ENCODE measurements around the gene NEXN.

- no peak for TF ChIP-seq CTCF (IDR thresholded peaks at IDR 0.05 in 2 of 3, conservative IDR thresholded peaks at IDR 0.05 in 1 of 3; ENCODE audit: borderline replicate concordance in 1 of 3, insufficient read depth in 1 of 3, low read depth in 2 of 3, low read length in 2 of 3)
- no peak for TF ChIP-seq POLR2A (IDR thresholded peaks at IDR 0.05; ENCODE audit: borderline replicate concordance, extremely low read depth, insufficient read depth, insufficient read length)
- TF ChIP-seq EZH2 (IDR thresholded peaks at IDR 0.05): no peak
- TF ChIP-seq REST (IDR thresholded peaks at IDR 0.05; ENCODE audit: low read depth): no peak
- no peak for TF ChIP-seq SIN3A (IDR thresholded peaks at IDR 0.05; ENCODE audit: low read depth)
- TF ChIP-seq MAX (IDR thresholded peaks at IDR 0.05): no peak
- TF ChIP-seq ELF1 (IDR thresholded peaks at IDR 0.05; ENCODE audit: borderline replicate concordance, low read depth): no peak
- no peak for TF ChIP-seq POLR2AphosphoS5 (IDR thresholded peaks at IDR 0.05; ENCODE audit: low read depth, low read length)
- no peak for TF ChIP-seq TCF7L2 (IDR thresholded peaks at IDR 0.05; ENCODE audit: borderline replicate concordance, extremely low read depth, insufficient read depth, insufficient read length)
- no peak for TF ChIP-seq EZH2phosphoT487 (IDR thresholded peaks at IDR 0.05; ENCODE audit: borderline replicate concordance)
- no peak for TF ChIP-seq ZFX (IDR thresholded peaks at IDR 0.05)
- no peak for TF ChIP-seq ATF3 (IDR thresholded peaks at IDR 0.05)
Observed at GRCh38 chr1:77983997-77984355, 95.6 kb downstream of the NEXN start.
